Measurements from ENCODE around the gene TBCD.

TBCD gene

DNA sequence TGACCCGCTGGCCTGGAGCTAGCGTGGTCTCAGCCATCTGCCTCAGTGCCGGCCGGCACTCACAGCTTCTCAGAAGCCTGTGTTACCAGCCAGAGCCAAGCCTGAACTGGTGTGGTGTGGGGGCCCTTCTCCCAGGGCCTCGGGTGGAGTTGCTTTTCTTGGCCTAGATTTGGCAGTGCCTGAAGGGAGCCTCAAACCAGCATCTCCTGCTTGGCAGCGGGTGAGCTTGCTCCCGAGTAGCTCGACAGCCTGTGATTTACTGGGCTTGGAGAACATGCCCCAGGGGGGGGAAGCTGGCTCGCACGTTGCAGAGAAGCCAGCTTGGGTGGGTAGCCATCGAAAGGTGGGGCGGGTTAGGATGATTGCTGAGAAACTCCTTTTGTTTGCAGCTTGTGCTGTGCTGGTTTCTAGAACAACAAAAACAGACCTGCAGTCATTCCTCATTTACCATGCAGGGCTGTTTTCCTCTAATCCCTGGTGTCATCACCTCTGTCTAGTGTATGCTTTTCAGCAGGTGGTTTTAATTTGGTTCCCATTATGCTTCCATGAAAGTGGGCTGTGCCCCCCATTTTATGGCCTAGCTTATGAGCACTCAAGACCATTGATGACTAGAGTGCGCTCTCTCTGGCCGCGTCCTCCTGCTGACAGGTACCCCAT, 42.2 kb downstream of the TBCD start:
- no peak for DNase-seq (ENCODE audit: low read depth in 2 of 2)
- no peak overlapping the region for H3K4me3 ChIP-seq (replicated peaks in 1 of 2; ENCODE audit: low read depth in 2 of 2, low read length in 2 of 2)
- TF ChIP-seq, protein P1, sequence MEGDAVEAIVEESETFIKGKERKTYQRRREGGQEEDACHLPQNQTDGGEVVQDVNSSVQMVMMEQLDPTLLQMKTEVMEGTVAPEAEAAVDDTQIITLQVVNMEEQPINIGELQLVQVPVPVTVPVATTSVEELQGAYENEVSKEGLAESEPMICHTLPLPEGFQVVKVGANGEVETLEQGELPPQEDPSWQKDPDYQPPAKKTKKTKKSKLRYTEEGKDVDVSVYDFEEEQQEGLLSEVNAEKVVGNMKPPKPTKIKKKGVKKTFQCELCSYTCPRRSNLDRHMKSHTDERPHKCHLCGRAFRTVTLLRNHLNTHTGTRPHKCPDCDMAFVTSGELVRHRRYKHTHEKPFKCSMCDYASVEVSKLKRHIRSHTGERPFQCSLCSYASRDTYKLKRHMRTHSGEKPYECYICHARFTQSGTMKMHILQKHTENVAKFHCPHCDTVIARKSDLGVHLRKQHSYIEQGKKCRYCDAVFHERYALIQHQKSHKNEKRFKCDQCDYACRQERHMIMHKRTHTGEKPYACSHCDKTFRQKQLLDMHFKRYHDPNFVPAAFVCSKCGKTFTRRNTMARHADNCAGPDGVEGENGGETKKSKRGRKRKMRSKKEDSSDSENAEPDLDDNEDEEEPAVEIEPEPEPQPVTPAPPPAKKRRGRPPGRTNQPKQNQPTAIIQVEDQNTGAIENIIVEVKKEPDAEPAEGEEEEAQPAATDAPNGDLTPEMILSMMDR (IDR thresholded peaks at IDR 0.05; ENCODE audit: low read depth, low read length): no peak

DNA sequence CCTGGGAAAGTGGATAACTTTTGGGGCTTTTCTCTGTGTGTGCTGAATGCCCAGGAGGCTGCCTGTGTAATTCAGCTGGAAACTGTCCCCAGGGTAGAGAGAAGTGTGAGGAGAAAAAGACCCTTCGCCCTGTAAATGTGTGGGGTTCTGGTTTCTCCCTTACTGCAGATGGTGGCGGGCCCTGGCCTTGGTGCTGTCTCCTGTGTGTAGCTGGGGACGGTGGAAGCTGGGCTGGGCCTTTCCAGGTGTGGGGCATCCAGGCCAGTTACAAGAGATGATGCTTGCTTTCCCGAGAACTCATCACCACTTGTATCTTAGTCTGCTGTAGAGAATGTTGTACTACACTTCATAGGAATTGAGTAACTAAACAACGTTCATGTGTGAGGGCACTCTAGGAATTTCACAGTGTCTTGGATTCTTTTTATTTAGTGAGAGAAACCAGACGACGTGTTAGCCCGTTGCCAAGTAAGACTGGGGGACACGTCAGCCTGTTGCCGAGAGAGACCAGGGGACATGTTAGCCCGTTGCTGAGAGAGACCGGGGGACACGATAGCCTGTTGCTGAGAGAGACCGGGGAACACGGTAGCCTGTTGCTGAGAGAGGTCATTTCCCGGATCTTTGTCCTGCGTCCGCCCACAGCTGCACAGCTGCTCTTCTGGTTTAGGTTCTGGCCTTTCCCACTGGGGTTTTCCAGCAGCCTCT, 43.1 kb downstream of the TBCD start:
- DNase-seq (ENCODE audit: low read depth in 2 of 2): peak in 1 of 2 donors; percentile 7
- no peak overlapping the region for H3K4me3 ChIP-seq (replicated peaks in 1 of 2; ENCODE audit: low read depth in 2 of 2, low read length in 2 of 2)
- TF ChIP-seq, protein P1 (IDR thresholded peaks at IDR 0.05; ENCODE audit: low read depth, low read length): no peak

DNA sequence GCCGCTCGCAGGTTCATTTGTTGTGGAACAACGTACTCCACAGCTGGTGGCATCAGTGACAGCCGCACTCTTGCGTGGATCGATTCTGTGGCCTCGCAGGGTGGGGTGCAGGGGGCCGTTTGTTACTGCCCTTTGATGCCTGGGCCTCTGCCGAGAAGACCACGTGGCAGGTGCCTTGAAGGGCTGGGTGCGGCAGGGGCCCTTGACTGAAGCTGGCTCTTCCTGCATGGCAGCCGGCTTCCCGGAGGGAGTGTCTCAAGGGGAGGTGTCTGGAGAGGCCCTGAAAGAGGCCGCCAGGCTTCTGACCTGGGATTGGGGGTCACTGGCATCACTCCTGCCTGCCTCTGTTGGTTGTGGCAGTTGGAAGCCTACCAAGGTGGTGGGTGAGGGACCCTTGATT, 43.8 kb downstream of the TBCD start:
- H3K4me3 ChIP-seq (replicated peaks in 1 of 2; ENCODE audit: low read depth in 2 of 2, low read length in 2 of 2): no peak overlapping the region
- TF ChIP-seq, protein P1 (IDR thresholded peaks at IDR 0.05; ENCODE audit: low read depth, low read length): no peak
- DNase-seq (ENCODE audit: low read depth in 2 of 2): no peak

DNA sequence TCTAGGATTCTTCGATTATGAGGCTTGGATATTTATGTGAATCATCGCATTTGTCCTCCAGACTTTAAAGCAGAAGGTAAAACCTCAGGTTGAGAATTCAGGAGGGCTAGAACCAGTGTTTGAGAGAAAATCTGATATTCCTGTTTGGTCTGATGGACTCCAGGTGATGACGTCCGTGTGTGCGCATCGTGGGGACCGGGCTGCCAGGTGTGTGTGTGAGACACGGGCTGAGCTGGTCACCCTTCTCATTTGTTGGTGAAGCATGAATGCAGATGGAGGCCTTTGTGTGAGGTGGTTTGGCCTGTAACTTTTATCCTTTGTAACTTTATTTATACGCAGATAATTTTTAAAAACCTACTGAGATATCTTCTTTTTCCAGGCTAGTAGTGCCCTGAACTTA, 45.2 kb downstream of the TBCD start:
- no peak for DNase-seq (ENCODE audit: low read depth in 2 of 2)
- TF ChIP-seq, protein P1 (IDR thresholded peaks at IDR 0.05; ENCODE audit: low read depth, low read length): no peak
- no peak overlapping the region for H3K4me3 ChIP-seq (replicated peaks in 1 of 2; ENCODE audit: low read depth in 2 of 2, low read length in 2 of 2)

DNA sequence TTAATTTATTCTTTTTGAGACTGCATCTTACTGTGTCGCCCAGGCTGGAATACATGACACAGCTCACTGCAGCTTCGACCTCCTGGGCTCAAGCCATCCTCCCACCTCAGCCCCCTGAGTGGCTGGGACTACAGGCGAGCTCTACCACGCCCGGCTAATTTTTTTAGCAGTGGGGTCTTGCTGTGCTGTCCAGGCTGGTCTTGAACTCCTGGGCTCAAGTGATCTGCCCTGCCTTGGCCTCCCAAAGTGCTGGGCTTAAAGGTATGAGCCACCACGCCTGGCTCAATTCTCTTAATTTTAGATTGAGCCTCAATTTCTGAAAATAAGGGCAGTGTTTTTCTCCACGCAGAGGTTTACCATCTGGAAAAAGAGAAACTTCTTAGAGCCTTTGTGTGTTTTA, 46.9 kb downstream of the TBCD start:
- no peak overlapping the region for H3K4me3 ChIP-seq (replicated peaks in 1 of 2; ENCODE audit: low read depth in 2 of 2, low read length in 2 of 2)
- TF ChIP-seq, protein P1 (IDR thresholded peaks at IDR 0.05; ENCODE audit: low read depth, low read length): no peak
- no peak for DNase-seq (ENCODE audit: low read depth in 2 of 2)

DNA sequence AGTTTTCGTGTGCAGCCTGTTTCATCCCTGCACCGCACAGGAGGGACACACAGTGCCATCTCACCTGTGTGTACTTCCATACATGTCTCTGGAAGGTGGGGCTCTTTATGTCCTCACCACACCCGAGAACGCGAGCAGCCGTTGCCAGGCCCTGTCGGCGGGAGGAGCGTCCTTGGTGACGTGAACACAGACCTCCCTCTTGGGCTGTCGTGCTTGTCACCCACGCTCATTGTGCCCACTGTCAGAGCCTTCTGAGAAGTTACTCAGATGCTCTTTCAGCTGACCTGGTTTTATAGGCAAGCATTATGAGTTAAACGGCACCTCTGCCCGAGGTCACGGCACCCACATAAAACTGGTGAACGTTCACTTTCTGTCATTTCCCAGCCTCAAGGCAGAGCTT, 47.7 kb downstream of the TBCD start:
- H3K4me3 ChIP-seq (replicated peaks in 1 of 2; ENCODE audit: low read depth in 2 of 2, low read length in 2 of 2): no peak overlapping the region
- TF ChIP-seq, protein P1 (IDR thresholded peaks at IDR 0.05; ENCODE audit: low read depth, low read length): no peak
- no peak for DNase-seq (ENCODE audit: low read depth in 2 of 2)

All from cardiac fibroblast (primary cell).